Measurements from ENCODE around the gene BHLHE40. TPM values are rescaled to one million over a fixed set of nuclear protein-coding genes. Genes with fewer than 3 reads are reported as not detected.
"Not testable (repeated sequence)": the region's sequence is repeated elsewhere in the genome, so short reads cannot be mapped to it uniquely, and the experiment has no call there.

Gene BHLHE40
- total RNA-seq, 3 donors from 2014 or later = 40.2 to 45.5 (median 42.9) TPM

DNA sequence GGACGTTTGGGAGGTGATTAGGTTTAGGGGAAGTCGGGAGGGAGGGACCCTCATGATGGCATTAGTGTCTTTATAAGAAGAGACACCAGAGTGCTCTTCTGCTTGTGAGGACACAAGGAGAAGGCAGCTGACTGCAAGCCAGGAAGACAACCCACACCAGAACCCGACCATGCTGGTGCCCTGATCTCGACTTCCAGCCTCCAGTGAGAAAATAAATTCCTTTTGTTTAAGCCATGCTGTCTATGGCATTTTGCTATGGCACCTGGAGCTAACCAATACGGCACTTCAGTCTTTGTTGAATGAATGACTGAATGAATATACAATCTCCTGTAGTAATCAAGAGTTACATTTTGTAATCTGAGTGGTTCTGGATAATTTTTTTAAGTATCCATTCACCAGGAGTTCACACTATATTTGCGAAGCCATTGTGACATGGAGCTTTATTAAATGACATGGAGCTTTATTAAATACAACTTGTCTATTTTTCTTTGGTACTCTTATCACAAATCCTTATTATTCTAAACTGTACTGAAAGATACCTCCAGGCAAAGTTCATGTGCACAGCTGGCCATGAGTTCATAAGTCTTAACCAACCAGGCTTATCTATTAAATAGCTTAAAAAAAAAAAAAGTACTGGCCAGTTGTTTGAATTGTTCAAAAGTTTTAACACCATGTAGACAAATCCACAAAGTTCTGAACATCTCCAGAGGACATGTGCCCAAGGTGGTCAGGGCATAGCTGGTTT is 24.8 kb upstream of the BHLHE40 start:
- Histone ChIP-seq H3K36me3 (ENCODE audit: low read depth) (no peaks in the 10 kb centered on the region), H3K4me3 (no peak overlapping the region), H3K4me1 (ENCODE audit: low read depth) (no peaks in the 10 kb centered on the region), H3K9me3 (no peaks in the 10 kb centered on the region)
- no peak for TF ChIP-seq CTCF (IDR thresholded peaks at IDR 0.05)
- no peak for ATAC-seq
- intact Hi-C loops (cut with DNase I, micrococcal nuclease) = no loop called here
- no peak for DNase-seq

DNA sequence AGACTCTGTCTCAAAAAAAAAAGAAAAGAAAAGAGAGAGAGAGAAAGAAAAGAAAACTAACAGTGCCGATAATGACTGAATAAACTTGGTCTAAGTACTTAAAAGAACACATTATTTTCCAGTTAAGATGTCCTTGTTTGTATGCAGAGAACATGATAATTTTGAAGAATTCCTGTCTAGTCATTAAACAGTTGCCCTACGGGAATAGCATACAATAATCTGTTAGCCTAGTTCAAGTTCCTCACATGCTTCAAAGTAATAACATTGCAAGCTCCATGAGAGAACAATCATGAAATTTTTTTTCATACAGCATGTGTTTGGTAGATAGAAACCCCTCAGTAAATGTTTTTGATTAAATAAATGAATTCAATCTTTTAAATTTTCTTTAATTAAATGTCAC is 23.1 kb upstream of the BHLHE40 start:
- H3K36me3 ChIP-seq (ENCODE audit: low read depth) = no peaks in the 10 kb centered on the region
- H3K4me1 ChIP-seq (ENCODE audit: low read depth) = no peaks in the 10 kb centered on the region
- ATAC-seq = no peak
- TF ChIP-seq CTCF (IDR thresholded peaks at IDR 0.05) = no peak
- intact Hi-C loops (cut with DNase I, micrococcal nuclease) = no loop called here
- H3K9me3 ChIP-seq = no peaks in the 10 kb centered on the region
- no peak for DNase-seq
- no peak overlapping the region for H3K4me3 ChIP-seq

DNA sequence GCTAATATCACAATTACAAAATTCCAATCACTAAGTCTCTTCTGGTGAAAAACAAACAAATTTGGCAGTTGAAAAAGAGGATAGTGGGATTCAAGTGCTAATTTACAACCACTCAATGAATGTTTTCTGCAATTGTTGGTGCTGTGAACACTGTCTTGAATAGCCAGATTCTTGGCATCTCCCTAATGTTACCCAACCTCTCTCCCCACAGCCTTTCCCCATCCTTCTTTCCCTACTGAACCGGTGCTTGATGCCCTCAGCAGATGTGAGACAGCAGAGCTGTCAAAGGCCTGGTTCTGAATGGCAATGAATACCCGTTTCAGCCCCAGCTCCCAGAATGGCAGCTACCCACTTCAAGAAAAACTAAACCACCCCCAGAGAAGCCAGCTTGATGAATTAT is 22.5 kb upstream of the BHLHE40 start:
- Histone ChIP-seq H3K4me3 (no peak overlapping the region), H3K36me3 (ENCODE audit: low read depth) (no peaks in the 10 kb centered on the region), H3K9me3 (no peaks in the 10 kb centered on the region), H3K4me1 (ENCODE audit: low read depth) (no peaks in the 10 kb centered on the region)
- intact Hi-C loops (cut with DNase I, micrococcal nuclease) = no loop called here
- DNase-seq (no peak), ATAC-seq (no peak)
- no peak for TF ChIP-seq CTCF (IDR thresholded peaks at IDR 0.05)

DNA sequence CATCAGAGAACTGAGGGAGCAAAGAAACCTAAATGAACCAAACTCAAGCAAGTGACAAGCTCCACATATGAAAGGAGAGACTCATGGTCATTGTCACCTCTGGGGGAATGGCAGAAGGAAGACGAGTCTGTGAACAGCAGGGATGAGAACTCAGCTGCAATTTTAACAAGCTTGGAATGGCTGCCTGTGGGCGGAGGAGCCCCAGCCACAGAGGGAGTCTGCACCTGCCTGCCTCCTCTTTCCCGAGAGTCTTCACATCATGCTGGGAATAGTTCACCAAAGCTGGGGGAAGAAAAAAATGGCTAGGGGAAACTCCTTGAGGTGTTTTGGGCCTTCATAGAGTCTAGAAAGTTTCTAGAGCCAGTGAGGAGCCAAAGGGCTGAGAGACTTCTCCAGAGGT is 21.3 kb upstream of the BHLHE40 start:
- Histone ChIP-seq H3K9me3 (no peaks in the 10 kb centered on the region), H3K4me3 (no peak overlapping the region), H3K36me3 (ENCODE audit: low read depth) (no peaks in the 10 kb centered on the region), H3K4me1 (ENCODE audit: low read depth) (no peaks in the 10 kb centered on the region)
- ATAC-seq (no peak), DNase-seq (no peak)
- intact Hi-C loops (cut with DNase I, micrococcal nuclease) = no loop called here
- TF ChIP-seq CTCF (IDR thresholded peaks at IDR 0.05) = no peak

- H3K4me3 ChIP-seq = no peak overlapping the region
- no peaks in the 10 kb centered on the region for H3K36me3 ChIP-seq (ENCODE audit: low read depth)
- no peak for TF ChIP-seq CTCF (IDR thresholded peaks at IDR 0.05)
- DNase-seq = no peak
- H3K4me1 ChIP-seq (ENCODE audit: low read depth) = no peaks in the 10 kb centered on the region
- ATAC-seq = no peak
- H3K9me3 ChIP-seq = no peaks in the 10 kb centered on the region
- intact Hi-C loops (cut with DNase I, micrococcal nuclease) = no loop called here
Observed at GRCh38 chr3:4959180-4959579, 20.1 kb upstream of the BHLHE40 start.

DNA sequence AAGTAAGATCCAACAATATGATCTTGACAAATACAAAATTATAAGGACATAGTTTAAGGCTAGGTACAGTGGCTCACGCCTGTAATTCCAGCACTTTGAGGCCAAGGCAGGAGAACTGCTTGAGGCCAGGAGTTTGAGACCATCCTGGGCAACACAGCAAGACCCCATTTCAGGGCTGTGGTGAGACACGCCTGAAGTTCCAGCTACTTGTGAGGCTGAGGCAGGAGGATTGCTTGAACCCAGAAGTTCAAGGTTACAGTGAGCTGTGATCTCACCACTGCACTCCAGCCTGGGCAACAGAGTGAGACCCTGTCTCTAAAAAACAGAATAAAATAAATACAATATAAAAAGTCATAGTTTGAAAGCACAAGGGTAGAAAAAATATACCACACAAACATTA is 17.4 kb upstream of the BHLHE40 start:
- H3K4me3 ChIP-seq; H3K36me3 ChIP-seq (ENCODE audit: low read depth); intact Hi-C loops (cut with DNase I, micrococcal nuclease); H3K9me3 ChIP-seq; ATAC-seq; DNase-seq; H3K4me1 ChIP-seq (ENCODE audit: low read depth): not testable (repeated sequence)

Data from mucosa of descending colon (tissue), 3 donors.